ENCODE data around the gene TIAM2.
"Not testable (repeated sequence)": the region's sequence is repeated elsewhere in the genome, so short reads cannot be mapped to it uniquely, and the experiment has no call there.

Gene TIAM2

DNA sequence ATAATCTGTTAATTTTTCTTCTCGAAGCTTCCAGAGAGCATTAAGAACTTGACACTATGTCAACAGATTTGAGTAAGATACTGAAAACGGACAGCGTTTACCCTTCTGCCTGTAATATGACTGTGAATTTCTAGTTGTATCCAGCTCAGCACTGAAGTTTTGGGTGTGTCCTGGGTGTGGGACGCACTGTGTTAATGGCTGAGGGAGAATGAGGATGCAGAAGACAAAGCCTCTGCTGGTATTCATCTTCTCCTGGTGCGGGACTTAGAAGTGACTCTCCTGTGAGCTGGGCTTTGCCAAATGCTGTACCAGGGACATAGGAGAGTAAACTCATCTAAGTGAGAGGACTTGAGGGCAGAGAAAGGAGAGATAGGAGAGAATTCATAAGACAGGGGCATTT, 178.4 kb downstream of the TIAM2 start:
- DNase-seq: no peak

DNA sequence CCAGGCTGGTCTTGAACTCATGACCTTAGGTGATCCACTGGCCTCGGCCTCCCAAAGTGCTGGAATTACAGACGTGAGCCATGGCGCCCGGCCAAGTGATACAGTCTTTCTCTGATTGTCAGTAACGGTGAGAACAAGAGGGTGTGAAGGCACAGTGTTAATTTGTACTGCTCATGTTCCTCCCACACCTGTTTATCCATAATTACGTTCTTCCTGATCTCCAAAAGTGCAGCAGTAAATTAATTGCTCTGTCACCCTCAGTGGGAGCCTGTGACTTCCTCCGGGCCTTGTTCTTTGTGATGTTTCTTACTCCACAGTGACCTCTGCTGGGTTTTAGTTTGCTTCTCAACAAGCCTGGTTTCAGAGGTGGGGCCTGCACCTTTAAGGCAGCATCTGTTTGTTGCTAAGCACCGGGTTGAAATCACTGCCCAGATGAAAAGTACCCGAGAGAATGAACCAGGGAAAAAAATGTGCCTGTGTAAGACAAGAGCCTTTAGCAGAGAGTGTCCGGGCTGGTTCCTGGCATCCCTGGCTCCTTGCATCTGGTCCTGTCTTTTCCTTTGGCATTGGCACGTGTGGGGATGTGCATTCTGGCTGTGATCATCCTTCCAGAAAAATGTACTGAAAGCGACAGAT, 179.6 kb downstream of the TIAM2 start:
- DNase-seq: no peak

DNA sequence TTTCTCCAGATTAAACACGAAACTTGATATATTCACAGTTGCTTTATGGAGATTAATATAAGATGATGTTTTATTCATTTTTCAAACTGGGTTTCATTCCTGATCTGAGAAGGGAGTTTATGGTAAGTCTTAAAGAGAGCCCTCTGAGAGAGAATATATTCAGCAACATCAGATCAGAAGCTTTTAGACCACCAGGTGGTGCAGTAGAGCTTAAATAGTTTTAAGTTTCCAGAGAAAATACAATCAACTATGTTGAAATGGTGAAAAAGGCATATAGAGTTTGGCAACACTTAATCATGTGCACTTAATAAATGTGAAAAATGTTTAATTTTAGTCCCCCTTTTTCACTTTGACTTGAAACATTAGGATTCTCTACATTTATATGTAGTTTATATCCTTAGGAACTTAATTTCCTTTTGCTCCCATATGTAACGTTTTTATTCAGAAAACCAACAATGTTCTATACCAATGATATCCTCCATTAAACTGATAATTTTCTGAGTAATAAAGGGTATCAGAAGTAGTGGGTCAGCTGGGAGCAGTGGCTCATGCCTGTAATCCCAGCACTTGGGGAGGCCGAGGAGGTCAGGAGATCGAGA, 182.3 kb downstream of the TIAM2 start:
- no peak for DNase-seq

DNA sequence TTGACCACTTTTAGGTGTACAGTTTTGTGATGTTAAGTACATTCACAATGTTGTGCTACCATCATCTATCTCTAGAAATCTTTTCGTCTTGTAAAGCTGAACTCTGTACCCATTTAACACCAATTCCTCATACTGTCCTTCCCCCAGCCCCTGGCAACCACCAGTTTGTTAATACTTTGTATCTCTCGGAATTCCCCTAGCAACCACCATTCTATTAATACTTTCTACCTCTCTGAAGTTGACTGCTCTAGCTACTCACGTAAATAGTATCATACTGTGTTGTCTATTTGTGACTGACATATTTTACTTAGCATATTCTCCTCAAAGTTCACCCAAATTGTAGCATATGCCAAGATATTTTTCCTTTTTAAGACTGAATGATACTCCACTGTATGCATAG, 186.4 kb downstream of the TIAM2 start:
- no peak for DNase-seq

DNA sequence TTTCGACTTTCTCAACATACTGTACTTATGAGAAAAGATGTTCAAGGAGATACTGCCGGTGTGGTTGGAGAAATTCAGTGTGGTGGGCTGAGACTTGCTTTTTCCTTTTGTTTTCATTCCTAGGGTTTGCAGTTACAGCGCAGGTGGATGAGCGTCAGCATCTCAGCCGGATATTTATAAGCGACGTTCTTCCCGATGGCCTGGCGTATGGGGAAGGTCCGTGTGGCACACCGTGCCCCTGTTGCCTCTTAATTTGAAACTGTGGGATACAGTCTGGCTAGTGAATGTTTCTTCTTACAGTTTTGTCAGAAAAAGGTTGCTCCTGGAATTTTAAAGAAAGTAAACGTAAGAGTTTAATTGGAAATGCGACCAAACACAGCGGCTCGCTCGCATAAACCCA, 187.0 kb downstream of the TIAM2 start:
- DNase-seq: no peak

DNA sequence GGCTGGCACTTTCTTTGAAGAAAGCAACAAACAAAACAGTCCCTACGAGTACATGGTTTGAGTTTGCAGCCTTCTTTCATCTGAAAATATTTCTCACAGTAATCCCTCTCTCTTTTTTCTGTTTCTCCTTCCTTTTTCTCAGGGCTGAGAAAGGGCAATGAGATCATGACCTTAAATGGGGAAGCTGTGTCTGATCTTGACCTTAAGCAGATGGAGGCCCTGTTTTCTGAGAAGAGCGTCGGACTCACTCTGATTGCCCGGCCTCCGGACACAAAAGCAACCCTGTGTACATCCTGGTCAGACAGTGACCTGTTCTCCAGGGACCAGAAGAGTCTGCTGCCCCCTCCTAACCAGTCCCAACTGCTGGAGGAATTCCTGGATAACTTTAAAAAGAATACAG, 188.0 kb downstream of the TIAM2 start:
- DNase-seq: no peak

DNA sequence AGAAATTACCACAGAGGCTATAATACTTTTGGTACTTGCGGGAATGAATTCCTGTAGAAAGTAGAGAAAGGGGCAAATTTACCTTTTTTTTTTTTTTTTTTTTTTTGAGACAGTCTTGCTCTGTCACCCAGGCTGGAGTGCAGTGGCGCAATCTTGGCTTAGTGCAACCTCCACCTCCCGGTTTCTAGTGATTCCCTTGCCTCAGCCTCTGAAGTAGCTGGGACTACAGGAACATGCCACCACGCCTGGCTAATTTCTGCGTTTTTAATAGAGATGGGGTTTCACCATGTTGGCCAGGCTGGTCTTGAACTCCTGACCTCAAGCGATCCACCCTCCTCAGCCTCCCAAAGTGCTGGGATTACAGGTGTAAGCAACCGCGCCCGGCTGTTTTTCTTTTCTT, 189.9 kb downstream of the TIAM2 start:
- not testable (repeated sequence) for DNase-seq

DNA sequence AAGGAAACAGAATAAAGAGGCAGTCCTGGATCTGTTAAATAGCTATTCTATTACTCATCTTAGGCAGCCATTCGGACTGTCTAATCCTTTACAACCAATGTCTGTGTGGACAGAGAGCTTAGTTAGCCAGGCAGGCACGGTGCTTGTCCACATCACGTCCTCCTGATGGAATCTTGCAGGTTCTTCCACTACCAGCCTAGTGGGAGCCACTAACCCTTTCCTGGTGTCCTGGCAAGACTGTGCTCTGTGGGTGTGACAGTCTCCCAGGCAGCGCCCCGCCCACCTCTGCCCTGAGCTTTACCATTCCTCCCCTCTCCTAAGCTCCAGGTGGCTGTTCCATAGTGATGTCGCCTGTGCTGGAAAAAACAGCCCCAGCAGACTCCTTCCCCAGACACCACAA, 190.4 kb downstream of the TIAM2 start:
- DNase-seq: no peak

DNA sequence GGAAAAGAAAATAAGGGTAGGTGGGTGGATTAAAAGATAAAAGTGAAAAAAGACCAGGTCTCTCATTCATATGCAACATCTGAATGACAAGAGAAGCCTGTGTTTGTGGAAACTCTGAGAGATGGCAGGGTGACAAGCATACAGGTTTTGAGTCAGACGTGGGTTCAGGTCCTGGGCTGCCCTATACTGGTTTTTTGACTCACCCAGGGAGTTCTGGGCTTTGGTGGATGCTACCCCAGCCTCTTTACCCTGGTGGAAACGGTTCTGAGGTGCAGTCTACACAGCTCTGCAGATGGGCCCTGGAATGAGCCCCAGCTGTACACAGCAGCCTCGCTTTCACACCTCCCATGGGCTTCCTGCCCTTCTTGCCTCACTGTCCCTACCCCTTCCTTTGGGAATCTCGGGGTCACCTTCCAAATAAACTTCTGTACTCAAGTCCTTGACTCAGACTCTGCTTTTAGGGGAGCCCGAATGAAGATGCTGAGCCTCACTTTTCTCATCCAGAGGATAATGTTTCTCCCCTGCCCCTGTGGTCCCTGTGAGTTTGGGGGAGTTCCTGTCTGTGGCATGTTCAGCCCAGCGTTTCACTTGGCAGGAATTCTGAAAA, 191.0 kb downstream of the TIAM2 start:
- no peak for DNase-seq

DNA sequence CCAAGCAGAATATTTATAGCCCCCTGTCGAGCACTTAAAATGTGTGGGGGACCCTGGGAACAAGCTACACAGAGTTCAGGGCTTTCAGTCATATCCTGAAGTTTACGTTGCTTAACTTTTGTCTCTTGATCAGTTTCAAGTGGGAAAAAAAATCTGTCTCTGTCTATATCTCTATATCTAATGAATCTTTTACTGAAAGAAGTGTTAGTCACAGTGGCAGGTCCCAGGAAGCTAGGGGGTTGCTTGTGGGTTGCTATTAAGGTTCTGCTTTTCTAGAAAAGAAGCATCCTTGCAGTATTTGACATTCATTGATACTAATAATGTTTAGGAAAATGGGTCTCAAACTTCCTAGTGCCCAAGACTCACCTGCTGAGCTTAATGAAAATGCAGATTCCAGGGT, 192.0 kb downstream of the TIAM2 start:
- no peak for DNase-seq

DNA sequence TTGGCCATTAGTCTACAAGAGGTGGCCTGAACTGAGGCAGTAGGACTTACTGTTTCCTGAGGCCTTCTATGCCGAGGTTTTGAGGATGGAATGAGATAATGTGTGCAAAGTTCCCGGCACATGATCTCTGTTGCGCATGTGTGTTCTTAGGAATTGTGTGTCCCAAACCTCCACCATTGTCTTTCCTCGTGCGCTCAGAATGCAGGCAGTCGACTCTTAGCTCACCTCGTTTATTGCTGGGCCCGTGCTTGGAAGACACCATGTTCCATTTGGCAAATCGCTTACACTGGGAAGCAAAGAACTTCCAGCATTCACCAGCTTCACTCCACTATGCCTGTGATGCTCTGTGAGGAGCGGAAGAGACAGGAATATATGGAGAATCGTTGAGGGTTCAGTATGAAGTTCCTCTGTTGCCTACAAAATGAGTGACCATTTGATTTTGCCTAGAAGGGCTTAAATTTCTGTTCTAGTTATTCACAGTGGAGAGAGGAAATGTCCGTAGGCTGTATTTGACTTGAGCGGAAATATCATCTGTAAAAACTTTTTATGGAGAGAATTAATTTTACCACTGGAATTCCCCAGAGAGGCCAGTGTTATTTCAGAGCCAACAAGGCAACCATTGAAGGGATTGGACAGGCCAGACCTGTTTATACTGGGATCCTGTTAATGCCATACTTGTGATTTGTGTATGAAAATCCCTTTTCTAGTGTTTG, 193.0 kb downstream of the TIAM2 start:
- no peak for DNase-seq

DNA sequence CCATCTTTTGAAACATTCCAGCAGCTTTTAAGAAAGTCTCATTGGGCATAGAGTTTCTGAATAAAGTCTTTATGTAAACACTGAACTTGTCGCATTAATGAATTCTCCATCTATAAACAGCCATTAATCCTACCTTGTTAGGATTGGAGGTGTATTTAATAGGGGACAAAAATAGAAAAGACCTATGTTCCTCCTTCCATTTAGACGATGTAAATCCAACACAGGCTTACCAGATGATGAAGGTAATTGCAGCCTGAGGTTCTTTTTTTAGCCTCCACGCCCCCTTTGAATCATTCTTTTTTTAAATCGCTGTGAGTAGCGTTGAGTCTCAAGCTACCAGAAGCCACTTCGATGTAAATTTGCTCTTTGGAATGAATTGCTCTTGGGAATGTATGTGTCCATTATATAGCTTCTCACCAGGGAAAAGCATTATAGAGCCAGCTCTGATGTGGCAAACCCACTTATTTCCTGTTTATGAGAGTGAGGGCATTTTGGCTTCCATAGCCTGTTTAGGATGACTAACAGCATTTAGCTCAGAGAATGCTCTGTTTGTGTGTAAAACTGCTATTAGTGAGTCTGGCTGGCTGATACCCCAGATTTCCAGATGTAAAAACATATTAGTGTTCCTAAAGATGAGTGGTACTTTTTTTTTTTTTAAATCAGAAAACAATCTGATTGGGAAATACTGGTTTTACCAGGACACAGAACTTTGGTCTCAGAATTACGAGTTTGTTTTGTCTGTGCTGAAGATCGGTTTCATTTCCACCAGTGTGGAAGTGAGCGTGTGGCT, 193.8 kb downstream of the TIAM2 start:
- DNase-seq: no peak

DNA sequence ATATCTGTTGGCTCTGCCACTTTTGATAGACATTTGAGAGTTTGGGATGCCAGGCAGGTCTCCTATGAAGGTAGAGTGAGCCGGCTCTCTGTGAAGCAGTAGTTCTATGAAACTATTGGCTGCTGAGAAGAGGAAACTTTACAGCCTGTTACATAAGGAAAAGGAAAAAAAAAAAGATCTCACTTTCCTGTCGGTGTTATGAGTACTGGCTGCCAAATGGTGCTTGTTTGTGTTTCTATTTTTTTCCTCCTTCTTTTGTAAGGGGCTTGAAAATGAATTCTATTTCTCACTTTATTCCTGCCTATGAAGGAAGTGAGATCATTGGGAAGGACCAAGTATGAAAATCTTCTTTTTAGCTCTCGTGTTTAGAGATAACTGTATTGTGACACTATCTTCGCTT, 195.6 kb downstream of the TIAM2 start:
- DNase-seq: no peak

DNA sequence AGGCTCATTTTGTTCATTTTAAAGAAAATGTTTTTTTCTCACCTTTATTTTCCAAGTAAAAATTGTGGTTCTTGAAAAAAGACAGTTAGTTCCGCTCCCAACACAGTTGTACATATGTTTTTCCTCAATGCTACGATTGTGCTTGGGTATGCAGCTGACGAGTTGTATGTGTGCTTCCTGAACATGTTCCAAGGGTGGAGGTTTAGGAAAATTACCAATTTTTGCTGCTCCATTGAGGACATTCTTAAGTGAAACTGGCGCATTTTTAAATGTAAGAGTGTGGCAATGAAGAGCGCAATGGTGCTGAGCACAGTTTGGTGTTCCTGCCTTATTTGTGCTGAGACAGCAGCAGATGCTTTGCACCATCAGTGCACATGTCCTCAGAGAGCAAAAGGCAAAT, 198.4 kb downstream of the TIAM2 start:
- DNase-seq: no peak

DNA sequence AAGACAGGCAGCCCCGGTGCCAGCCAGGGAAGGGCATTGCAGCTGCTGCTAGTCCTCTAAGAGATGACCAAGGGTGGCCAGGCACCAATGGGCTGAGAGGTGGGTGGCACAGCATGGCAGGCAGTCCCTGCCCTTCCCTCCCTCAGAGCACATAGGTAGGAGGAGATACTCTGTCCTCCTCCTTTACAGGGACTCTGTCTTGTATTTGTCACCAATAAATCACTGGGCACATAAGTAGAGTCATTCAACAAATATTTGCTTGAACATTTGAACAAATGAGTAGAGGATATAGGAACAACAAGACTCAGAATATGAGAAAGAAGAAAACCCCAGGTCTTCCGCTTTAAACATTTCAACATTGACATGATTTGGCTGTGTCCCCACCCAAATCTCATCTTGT, 199.3 kb downstream of the TIAM2 start:
- no peak for DNase-seq

DNA sequence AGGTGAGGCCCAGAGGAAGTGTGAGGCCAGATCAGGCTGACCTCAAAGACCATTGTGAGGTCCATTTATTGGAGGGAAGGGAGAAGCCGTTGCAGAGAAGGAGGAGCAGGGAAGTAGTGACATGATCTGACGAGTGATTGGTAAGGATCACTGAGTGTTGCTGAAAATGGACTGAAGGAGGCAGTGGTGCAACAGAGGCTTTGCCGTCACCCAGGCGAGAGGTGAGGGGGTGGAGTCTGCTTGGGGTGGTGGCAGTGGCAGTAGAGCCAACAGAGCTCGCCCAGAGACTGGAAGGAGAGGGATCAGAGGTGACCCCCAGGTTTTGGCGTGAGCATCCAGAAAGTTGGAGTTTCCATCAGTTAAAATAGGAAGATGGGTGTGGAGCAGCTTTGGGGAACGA, 200.8 kb downstream of the TIAM2 start:
- DNase-seq: no peak

DNA sequence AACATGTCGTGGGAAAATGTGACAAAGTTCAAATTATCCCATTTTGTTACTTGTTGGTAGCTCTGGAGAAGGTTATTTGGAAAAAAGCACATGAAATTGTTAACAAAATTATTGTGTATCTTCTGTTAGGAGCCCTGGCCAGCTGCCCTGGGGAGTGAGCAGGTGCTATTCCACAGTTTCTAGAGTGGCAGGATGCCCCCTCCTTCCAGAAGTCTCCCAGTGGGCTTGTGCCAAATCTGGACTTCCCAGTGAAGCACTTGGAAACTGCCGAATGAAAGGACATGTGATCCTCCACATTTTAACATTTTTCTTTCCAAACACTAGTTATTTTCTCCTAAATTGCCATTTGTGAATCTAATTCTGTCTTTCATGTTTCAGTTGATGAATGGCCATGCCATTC, 201.8 kb downstream of the TIAM2 start:
- DNase-seq: no peak

DNA sequence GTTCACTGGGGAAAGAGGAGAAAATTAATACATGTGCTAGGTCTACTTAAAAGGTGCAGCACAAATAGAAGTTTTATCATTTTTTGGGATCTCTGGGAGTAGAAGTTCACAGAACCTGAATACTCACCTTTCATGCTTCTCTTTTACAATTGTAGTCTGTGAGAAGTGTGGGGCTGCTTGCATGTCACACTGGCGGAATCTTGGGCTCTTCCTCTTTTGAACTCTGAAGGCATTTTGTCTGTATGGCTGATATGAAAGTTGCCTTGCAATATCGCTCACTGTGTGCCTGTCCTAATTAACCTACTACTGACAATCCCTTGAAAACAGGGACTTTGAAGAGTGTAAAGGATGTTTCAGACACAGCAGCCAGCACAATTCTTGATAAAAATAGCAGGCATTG, 202.8 kb downstream of the TIAM2 start:
- DNase-seq: no peak

DNA sequence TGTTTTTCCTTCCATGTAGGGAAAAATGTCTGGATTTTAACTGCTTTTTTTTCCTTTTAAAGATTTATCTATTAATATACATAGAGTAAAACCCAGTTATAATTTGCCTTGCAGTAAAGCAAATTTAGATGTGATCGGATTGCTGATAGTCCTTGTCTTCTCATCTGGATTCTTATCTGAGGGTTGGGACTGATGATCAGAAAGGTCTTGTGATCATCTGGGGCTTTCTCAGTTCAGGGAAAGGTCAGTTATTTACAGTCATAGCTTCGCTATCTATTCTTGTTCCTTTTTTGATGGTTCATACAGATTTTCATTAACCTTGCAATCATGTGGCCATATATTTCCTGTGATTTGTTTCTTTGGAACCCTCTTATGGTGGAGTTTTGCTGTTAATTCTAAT, 204.9 kb downstream of the TIAM2 start:
- no peak for DNase-seq

DNA sequence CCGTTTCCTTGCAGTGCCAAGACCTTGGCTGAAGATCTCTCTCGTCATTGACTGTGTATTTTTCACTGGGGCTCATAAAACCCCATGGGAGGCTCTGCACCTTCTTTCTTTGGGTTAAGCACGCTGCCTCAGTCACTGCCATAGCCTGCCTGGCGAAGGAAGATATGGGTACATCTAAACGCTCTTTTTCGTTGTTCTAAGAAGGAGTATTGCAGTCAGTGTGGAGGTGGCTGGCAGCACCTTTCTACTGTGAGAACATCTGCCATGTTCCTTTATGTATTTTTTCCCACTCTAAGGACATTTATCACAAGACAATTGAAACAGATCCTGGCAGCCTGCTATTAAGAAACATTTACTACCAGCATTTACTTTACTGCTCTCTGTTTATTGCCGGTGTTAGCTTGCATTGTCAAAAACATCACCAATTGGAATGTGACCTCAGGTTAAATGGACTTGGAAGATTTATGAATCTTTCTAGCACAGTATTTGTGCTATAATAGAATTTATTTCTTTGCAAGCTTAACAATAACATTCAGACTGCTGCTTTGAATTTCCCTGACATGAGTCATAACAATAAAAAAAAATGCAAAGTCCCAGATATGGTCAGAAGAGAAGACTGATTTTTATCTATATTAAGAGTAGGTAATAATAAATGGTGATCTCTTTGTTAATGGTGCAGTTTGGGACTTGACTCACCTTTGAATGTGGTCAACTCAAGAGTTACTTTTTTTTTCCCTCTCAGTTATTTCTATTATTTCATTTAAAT, 206.5 kb downstream of the TIAM2 start:
- DNase-seq: no peak

DNA sequence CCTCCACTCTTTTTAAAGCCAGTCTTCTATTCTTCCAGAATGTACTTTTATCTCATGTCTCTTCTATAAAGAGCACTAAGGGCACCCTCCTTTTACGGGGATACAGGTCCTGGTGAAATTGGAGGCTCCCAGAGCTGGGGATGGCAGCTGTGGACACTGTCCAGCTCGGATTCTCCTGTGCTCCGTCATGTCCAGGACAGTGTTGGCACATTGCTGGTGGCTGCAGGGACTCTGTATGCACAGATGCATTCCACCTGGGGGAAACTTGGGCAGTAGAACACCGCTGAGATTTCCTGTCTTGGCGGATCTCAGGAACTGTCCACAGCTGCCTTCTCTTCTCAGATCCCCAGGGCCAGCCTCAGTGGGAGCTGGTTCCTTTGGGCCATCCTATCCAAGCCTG, 212.1 kb downstream of the TIAM2 start:
- DNase-seq: no peak

DNA sequence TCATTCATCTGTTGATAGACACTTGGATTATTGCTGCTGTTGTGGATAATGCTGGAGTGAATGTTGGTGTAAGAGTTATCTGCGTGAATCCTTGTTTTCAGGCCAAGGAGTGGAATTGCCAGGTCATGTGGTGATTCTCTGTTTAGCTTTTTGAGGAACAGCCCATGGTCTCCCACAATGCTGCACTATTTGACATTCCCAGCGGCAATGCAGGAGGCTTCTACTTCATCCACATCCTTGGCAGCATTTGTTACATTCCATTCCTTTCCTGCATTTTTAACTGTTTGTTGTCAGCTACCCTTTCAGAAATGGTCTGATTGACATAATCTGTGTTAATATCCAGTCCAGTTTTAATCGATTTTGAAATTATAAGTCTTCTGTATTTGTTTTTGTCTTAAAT, 217.0 kb downstream of the TIAM2 start:
- no peak for DNase-seq

Measured in activated gamma-delta T cell (primary cell).